ENCODE data around the gene HMGCL.
A peak's percentile ranks its signal among the peaks of the same experiment; 100 is the strongest.
"Not testable (repeated sequence)": the region's sequence is repeated elsewhere in the genome, so short reads cannot be mapped to it uniquely, and the experiment has no call there.

Gene HMGCL

GRCh38 chr1:23783141-23783540 lies 42.1 kb downstream of the HMGCL start:
- not testable (repeated sequence) for H3K4me3 Mint-ChIP-seq; H3K27ac Mint-ChIP-seq; H3K9me3 Mint-ChIP-seq (ENCODE audit: low read depth); H3K27me3 Mint-ChIP-seq
- Mint-ChIP-seq H3K4me1 (ENCODE audit: low read depth) (peaks cover 24% of the 10 kb centered on the region), H3K36me3 (peaks cover 12% of the 10 kb centered on the region)

- Mint-ChIP-seq H3K4me3 (peak overlapping the region; percentile 97), H3K4me1 (ENCODE audit: low read depth) (peaks cover 43% of the 10 kb centered on the region), H3K36me3 (peaks cover 7% of the 10 kb centered on the region), H3K27me3 (no peaks in the 10 kb centered on the region), H3K27ac (peak overlapping the region; percentile 83), H3K9me3 (ENCODE audit: low read depth) (no peaks in the 10 kb centered on the region)
Observed at GRCh38 chr1:23779826-23780371, 45.3 kb downstream of the HMGCL start.

GRCh38 chr1:23777979-23778814 lies 47.0 kb downstream of the HMGCL start, which contains the start of gene PITHD1:
Gene PITHD1, plus strand, starts transcription at chr1:23778418. Its CDS starts 98 bp downstream, at chr1:23778516.
- H3K36me3 Mint-ChIP-seq, result peaks cover 7% of the 10 kb centered on the region
- H3K9me3 Mint-ChIP-seq (ENCODE audit: low read depth), result no peaks in the 10 kb centered on the region
- peaks cover 55% of the 10 kb centered on the region for H3K4me1 Mint-ChIP-seq (ENCODE audit: low read depth)
- H3K27ac Mint-ChIP-seq, result peak within 1 kb of the TSS; percentile 96
- peak within 1 kb of the TSS; percentile 97 for H3K4me3 Mint-ChIP-seq
- no peaks in the 10 kb centered on the region for H3K27me3 Mint-ChIP-seq

- Mint-ChIP-seq H3K27ac (no peak overlapping the region), H3K36me3 (peaks cover 7% of the 10 kb centered on the region), H3K4me3 (peak overlapping the region; percentile 57), H3K4me1 (ENCODE audit: low read depth) (peaks cover 50% of the 10 kb centered on the region), H3K9me3 (ENCODE audit: low read depth) (no peaks in the 10 kb centered on the region), H3K27me3 (no peaks in the 10 kb centered on the region)
Observed at GRCh38 chr1:23776217-23776616, 49.0 kb downstream of the HMGCL start.

- Mint-ChIP-seq H3K36me3 (no peaks in the 10 kb centered on the region), H3K27me3 (no peaks in the 10 kb centered on the region), H3K4me3 (no peak overlapping the region), H3K4me1 (ENCODE audit: low read depth) (peaks cover 39% of the 10 kb centered on the region), H3K9me3 (ENCODE audit: low read depth) (no peaks in the 10 kb centered on the region), H3K27ac (no peak overlapping the region)
Observed at GRCh38 chr1:23774174-23774880, 50.9 kb downstream of the HMGCL start.

DNA sequence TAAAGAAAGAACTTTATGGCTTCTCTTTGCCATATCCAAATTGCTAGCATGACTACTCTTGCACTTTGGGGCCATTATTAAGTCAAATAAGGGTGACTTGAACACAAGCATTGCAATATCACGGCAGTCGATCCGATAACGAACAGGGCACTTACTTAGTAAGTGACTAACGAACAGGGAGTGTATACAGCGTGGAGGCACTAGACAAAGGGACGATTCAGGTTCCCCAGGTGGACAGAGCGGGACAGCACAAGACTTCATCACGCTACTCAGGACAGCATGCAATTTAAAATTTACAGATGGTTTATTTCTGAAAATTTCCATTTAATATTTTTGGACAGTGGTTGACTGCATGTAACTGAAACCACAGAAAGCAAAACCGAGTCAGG lies 52.4 kb downstream of the HMGCL start:
- no peak overlapping the region for H3K4me3 Mint-ChIP-seq
- H3K9me3 Mint-ChIP-seq (ENCODE audit: low read depth), result no peaks in the 10 kb centered on the region
- H3K27me3 Mint-ChIP-seq, result no peaks in the 10 kb centered on the region
- H3K27ac Mint-ChIP-seq, result no peak overlapping the region
- no peaks in the 10 kb centered on the region for H3K36me3 Mint-ChIP-seq
- peaks cover 31% of the 10 kb centered on the region for H3K4me1 Mint-ChIP-seq (ENCODE audit: low read depth)

- Mint-ChIP-seq H3K4me3 (no peak overlapping the region), H3K4me1 (ENCODE audit: low read depth) (peaks cover 28% of the 10 kb centered on the region), H3K27ac (no peak overlapping the region), H3K9me3 (ENCODE audit: low read depth) (no peaks in the 10 kb centered on the region), H3K36me3 (no peaks in the 10 kb centered on the region), H3K27me3 (no peaks in the 10 kb centered on the region)
Observed at GRCh38 chr1:23772049-23772853, 53.0 kb downstream of the HMGCL start.

DNA sequence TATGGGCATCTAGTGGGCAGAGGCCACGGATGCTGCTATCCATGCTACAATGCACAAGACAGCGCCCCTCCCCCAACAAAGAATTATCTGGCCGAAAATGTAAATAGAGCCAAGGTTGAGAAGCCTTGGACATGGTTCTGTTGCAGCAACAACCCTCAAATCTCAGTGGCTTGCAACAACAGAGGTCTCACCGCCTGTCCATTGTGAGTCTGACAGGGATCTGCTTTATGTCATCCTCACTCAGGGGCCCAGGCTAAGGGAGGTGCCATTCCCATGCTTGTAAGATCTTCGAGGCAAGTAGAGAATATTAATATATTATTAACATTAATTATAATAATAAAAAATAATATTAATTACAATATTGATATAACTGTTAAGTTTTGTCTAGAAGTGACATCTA lies 56.5 kb downstream of the HMGCL start:
- Mint-ChIP-seq H3K27ac (no peak overlapping the region), H3K27me3 (no peaks in the 10 kb centered on the region), H3K4me1 (ENCODE audit: low read depth) (peaks cover 4% of the 10 kb centered on the region), H3K36me3 (no peaks in the 10 kb centered on the region), H3K4me3 (no peak overlapping the region), H3K9me3 (ENCODE audit: low read depth) (no peaks in the 10 kb centered on the region)

DNA sequence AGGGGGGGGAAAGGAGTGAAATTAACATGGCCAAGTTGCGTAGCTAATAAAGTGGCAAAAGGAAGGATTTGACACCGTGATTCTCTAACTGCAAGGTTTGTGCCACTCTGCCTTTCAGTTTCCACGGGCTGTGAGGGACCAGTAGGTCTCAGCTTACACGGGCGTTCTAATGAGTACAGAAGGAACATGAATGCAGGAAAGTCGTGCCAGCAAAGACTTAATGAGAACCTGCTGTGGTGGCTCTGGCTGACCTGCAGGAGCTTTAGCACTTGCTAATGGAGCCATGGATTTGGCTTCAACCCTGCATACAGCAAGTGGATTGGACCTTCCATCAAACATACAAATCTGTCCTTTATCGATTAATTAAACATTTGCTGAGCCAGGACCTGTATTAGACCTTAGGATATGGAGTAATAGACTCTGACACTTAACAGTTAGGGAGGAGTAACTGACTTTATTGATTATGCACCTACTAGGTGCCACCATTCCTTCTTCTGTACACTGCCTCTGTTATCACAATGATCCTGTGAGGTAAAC lies 62.1 kb downstream of the HMGCL start:
- no peaks in the 10 kb centered on the region for H3K27me3 Mint-ChIP-seq
- H3K27ac Mint-ChIP-seq, result no peak overlapping the region
- no peaks in the 10 kb centered on the region for H3K9me3 Mint-ChIP-seq (ENCODE audit: low read depth)
- peaks cover 4% of the 10 kb centered on the region for H3K36me3 Mint-ChIP-seq
- H3K4me1 Mint-ChIP-seq (ENCODE audit: low read depth), result no peaks in the 10 kb centered on the region
- H3K4me3 Mint-ChIP-seq, result no peak overlapping the region

DNA sequence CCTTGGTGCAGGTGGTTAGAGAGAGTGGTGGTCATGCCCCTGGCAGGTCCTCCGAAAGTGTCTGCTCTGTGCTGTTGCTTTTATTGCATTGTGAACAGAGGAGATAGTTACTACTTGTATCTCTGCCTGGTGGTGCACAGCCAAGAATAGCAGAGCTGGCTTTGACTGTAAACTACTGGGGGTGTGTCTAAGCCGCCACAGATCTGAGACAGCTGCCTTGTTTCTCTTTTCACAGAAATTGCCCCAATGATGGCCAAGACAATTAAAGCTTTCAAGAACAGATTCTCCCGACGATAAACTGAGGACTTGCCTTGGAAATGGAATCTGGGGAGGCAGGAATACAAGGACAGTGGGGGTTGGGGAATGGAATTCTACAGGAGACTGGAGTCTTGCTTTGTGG lies 66.0 kb downstream of the HMGCL start:
- Mint-ChIP-seq H3K27me3 (no peaks in the 10 kb centered on the region), H3K27ac (no peak overlapping the region), H3K4me1 (ENCODE audit: low read depth) (no peaks in the 10 kb centered on the region), H3K9me3 (ENCODE audit: low read depth) (no peaks in the 10 kb centered on the region), H3K36me3 (peaks cover 4% of the 10 kb centered on the region), H3K4me3 (no peak overlapping the region)

DNA sequence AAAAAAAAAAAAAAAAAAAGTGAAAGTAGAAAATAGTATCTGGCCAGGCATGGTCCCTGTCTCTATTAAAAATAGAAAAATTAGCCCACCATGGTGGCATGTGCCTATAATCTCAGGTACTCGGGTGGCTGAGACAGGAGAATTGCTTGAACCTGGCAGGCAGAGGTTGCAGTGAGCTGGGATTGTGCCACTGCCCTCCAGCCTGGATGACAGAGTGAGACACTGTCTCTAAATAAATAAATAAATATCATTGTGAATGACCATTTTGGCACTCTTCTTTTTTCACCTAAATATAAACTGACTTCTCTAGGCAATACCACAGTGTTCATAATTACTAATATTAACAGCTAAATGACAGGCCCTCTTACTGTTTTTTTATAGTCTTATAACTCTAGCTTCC lies 67.4 kb downstream of the HMGCL start:
- peaks cover 4% of the 10 kb centered on the region for H3K36me3 Mint-ChIP-seq

DNA sequence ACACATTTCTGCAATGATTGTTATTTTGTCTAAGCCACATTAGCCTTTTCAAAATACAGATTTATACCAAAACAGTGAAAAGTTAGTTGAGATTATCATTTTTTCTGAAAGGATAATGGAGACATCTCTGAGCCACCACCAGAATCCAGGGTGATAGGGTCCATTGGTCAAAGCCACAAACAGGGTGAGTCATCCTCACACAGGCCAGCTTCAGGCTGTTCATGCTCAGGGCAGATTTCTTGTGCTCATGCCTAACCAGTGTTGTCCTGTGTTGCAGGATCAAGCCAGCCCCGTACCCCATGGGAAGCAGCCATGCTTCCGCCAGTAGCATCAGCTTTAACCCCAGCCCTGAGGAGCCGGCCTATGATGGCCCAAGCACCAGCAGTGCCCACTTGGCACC lies 68.6 kb downstream of the HMGCL start:
- Mint-ChIP-seq H3K4me1 (ENCODE audit: low read depth) (no peaks in the 10 kb centered on the region), H3K9me3 (ENCODE audit: low read depth) (no peaks in the 10 kb centered on the region), H3K27ac (no peak overlapping the region), H3K36me3 (peaks cover 4% of the 10 kb centered on the region), H3K4me3 (no peak overlapping the region), H3K27me3 (no peaks in the 10 kb centered on the region)

More for the DNA sequence above, 67.4 kb downstream of the HMGCL start:
- Mint-ChIP-seq H3K27ac (no peak overlapping the region), H3K4me3 (no peak overlapping the region), H3K27me3 (no peaks in the 10 kb centered on the region), H3K9me3 (ENCODE audit: low read depth) (no peaks in the 10 kb centered on the region), H3K4me1 (ENCODE audit: low read depth) (no peaks in the 10 kb centered on the region)

DNA sequence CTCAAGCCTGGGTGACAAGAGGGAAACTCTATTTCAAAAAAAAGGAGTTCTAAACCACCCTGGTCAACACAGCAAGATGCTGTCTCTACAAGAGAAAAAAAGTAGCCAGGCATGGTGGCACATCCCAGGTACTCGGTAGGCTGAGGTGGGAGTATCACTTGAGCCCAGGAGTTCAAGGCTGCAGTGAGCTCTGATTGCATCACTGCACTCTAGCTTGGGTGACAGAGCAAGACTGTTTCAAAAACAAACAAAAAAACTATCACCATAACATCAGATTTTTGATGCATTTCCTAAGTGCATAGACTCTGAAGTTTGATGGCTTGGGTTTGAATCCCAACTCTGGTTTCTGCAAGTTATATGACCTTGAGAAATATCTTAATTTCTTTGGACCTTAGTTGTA lies 72.3 kb downstream of the HMGCL start:
- Mint-ChIP-seq H3K4me3 (no peak overlapping the region), H3K27ac (no peak overlapping the region), H3K9me3 (ENCODE audit: low read depth) (no peaks in the 10 kb centered on the region), H3K36me3 (peaks cover 4% of the 10 kb centered on the region), H3K4me1 (ENCODE audit: low read depth) (peaks cover 20% of the 10 kb centered on the region), H3K27me3 (no peaks in the 10 kb centered on the region)
